ENCODE measurements around the gene RPS6KA1. TPM values are rescaled to one million over a fixed set of nuclear protein-coding genes. Genes with fewer than 3 reads are reported as not detected.

RPS6KA1 gene
- total and polyA plus RNA-seq, 2 of the 13 experiments (the other 11 are each of a cell fraction or from before 2014, with no cell fraction given), result 19.6 to 24.2 TPM

DNA sequence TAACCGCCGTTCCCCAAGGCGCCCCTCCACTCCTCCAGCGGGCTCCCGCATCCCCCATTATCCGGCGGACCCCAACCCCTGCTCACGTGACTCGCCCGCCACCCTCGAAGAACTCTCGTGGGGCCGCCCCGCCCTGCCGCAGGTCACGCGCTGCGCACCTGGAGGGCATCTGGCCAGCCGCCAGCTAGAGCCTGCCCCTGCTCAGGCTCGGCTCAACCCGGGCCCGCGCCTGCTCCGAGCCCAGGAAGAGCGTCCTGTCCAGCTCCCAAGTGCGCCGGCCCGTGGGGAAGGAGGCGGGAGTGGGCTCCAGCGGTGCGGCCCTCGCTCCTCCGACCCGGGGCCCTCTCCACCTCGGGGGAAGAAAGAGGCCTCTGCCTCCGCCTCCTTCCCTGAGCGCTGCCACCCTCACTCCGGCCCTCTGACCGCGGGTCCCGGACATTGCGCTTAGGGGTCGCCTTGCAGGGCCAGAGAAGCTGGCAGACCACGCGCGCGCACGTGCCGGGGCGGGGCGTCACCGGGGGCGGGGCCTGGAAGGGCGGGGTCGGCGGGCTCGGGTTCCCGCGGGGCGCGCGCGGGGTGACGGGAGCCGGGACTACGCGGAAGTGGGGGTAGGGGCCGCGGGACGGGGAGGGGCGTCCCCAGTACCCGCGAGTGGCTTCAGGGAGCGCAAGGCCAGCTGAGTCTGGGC, 28.9 kb upstream of the RPS6KA1 start (continued):
- no peak; the same call in 1 of the 2 replicates for TF ChIP-seq TBX3 (IDR thresholded peaks at IDR 0.05; ENCODE audit: borderline replicate concordance)
- TF ChIP-seq, protein P1, sequence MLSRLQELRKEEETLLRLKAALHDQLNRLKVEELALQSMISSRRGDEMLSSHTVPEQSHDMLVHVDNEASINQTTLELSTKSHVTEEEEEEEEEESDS (CRISPR knock-in tag; IDR thresholded peaks at IDR 0.05; ENCODE audit: borderline replicate concordance), result no peak
- TF ChIP-seq THYN1 (CRISPR knock-in tag; IDR thresholded peaks at IDR 0.05; ENCODE audit: borderline replicate concordance, low read depth), result no peak
- TF ChIP-seq TEAD2 (CRISPR knock-in tag; IDR thresholded peaks at IDR 0.05), result no peak
- peak; percentile 75; the same call in 1 of the 2 replicates for TF ChIP-seq ZNF468 (CRISPR knock-in tag; IDR thresholded peaks at IDR 0.05)
- TF ChIP-seq ZNF629 (CRISPR knock-in tag; conservative IDR thresholded peaks at IDR 0.05), result no peak
- TF ChIP-seq HMG20B (CRISPR knock-in tag; conservative IDR thresholded peaks at IDR 0.05), result 0 out of 2 replicates have a peak, but pooled peaks have one; percentile 0
- TF ChIP-seq SALL1 (CRISPR knock-in tag; IDR thresholded peaks at IDR 0.05), result peak; percentile 72
- TF ChIP-seq HOXD1 (CRISPR knock-in tag; IDR thresholded peaks at IDR 0.05), result no peak
- TF ChIP-seq ELF3 (CRISPR knock-in tag; IDR thresholded peaks at IDR 0.05), result peak; percentile 83
- TF ChIP-seq, protein P2, sequence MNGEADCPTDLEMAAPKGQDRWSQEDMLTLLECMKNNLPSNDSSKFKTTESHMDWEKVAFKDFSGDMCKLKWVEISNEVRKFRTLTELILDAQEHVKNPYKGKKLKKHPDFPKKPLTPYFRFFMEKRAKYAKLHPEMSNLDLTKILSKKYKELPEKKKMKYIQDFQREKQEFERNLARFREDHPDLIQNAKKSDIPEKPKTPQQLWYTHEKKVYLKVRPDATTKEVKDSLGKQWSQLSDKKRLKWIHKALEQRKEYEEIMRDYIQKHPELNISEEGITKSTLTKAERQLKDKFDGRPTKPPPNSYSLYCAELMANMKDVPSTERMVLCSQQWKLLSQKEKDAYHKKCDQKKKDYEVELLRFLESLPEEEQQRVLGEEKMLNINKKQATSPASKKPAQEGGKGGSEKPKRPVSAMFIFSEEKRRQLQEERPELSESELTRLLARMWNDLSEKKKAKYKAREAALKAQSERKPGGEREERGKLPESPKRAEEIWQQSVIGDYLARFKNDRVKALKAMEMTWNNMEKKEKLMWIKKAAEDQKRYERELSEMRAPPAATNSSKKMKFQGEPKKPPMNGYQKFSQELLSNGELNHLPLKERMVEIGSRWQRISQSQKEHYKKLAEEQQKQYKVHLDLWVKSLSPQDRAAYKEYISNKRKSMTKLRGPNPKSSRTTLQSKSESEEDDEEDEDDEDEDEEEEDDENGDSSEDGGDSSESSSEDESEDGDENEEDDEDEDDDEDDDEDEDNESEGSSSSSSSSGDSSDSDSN (CRISPR knock-in tag; IDR thresholded peaks at IDR 0.05), result peak; percentile 91
- peak in 1 of 2 experiments; percentile 90; a peak in 2 of 4 replicates for TF ChIP-seq POLR2A (IDR thresholded peaks at IDR 0.05; ENCODE audit: insufficient read depth in 1 of 2, low read depth in 2 of 2, low read length in 2 of 2)
- TF ChIP-seq, protein P3, sequence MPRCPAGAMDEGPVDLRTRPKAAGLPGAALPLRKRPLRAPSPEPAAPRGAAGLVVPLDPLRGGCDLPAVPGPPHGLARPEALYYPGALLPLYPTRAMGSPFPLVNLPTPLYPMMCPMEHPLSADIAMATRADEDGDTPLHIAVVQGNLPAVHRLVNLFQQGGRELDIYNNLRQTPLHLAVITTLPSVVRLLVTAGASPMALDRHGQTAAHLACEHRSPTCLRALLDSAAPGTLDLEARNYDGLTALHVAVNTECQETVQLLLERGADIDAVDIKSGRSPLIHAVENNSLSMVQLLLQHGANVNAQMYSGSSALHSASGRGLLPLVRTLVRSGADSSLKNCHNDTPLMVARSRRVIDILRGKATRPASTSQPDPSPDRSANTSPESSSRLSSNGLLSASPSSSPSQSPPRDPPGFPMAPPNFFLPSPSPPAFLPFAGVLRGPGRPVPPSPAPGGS (CRISPR knock-in tag; IDR thresholded peaks at IDR 0.05), result peak; percentile 69; the same call in 1 of the 2 replicates
- no peak for TF ChIP-seq KAT2B (IDR thresholded peaks at IDR 0.05; ENCODE audit: borderline replicate concordance, low read depth, low read length)
- TF ChIP-seq AGO2 (optimal IDR thresholded peaks at IDR 0.05; ENCODE audit: low read depth, low read length), result peak; percentile 75
- peak; percentile 64 for TF ChIP-seq ZMYM2 (CRISPR knock-in tag; IDR thresholded peaks at IDR 0.05)
- peak; percentile 92 for TF ChIP-seq SNAI1 (CRISPR knock-in tag; IDR thresholded peaks at IDR 0.05; ENCODE audit: borderline replicate concordance)
- TF ChIP-seq ATAD3A (CRISPR knock-in tag; IDR thresholded peaks at IDR 0.05), result no peak
- TF ChIP-seq NCOA2 (CRISPR knock-in tag; IDR thresholded peaks at IDR 0.05), result no peak
- no peak for TF ChIP-seq MYNN (CRISPR knock-in tag; IDR thresholded peaks at IDR 0.05; ENCODE audit: low read depth)
- TF ChIP-seq IKZF4 (CRISPR knock-in tag; IDR thresholded peaks at IDR 0.05; ENCODE audit: borderline replicate concordance, low read depth, not compliant biosample characterization), result no peak
- TF ChIP-seq ZNF451 (CRISPR knock-in tag; IDR thresholded peaks at IDR 0.05), result peak; percentile 65; the same call in 1 of the 2 replicates
- no peak for TF ChIP-seq PCBP1 (IDR thresholded peaks at IDR 0.05; ENCODE audit: borderline replicate concordance, low read depth, low read length)
- TF ChIP-seq ZBTB8A (CRISPR knock-in tag; IDR thresholded peaks at IDR 0.05; ENCODE audit: borderline replicate concordance, low read depth), result no peak
- TF ChIP-seq NCOA5 (CRISPR knock-in tag; IDR thresholded peaks at IDR 0.05), result no peak
- no peak for TF ChIP-seq FIP1L1 (IDR thresholded peaks at IDR 0.05; ENCODE audit: borderline replicate concordance, insufficient read depth, low read depth, low read length)
- TF ChIP-seq KDM2A (CRISPR knock-in tag; IDR thresholded peaks at IDR 0.05; ENCODE audit: borderline replicate concordance, low read depth), result peak; percentile 59; the same call in 1 of the 2 replicates
- TF ChIP-seq ZNF709 (CRISPR knock-in tag; IDR thresholded peaks at IDR 0.05), result peak; percentile 90
